Cardiac atrium fibroblast (primary cell): ENCODE results near the gene ANO8. TPM values are rescaled to one million over a fixed set of nuclear protein-coding genes. Genes with fewer than 3 reads are reported as not detected.

ENCODE experiments used
- total RNA-seq: library from RNA; depleted of rRNA; stranded (reverse); fragments of >200 nt; gene quantifications from 2 replicates; pipeline ENCODE4 v1.2.3, GENCODE V29; 2015

Gene ANO8
- 0.97 and 2.5 TPM in 2 replicates for total RNA-seq

GRCh38 chr19:17334414-17335409 is at the start of gene ANO8:
Gene ANO8 (minus strand): TSS chr19:17334855. CDS start chr19:17334670, 185 bp downstream.

GRCh38 chr19:17376935-17377600 is 42.4 kb upstream of the ANO8 start, which contains the start of gene PLVAP:
Gene PLVAP (minus strand): TSS chr19:17377342. CDS start chr19:17377288, 54 bp downstream.

GRCh38 chr19:17336872-17337674 is 2.4 kb upstream of the ANO8 start, which contains the start of gene GTPBP3:
Gene GTPBP3 (plus strand): TSS chr19:17337553. CDS start chr19:17337612, 59 bp downstream.

GRCh38 chr19:17309198-17309964 is 25.3 kb downstream of the ANO8 start, which contains the start of gene DDA1:
Gene DDA1 (plus strand): TSS chr19:17309563. CDS start chr19:17309655, 92 bp downstream.

GRCh38 chr19:17305517-17306284 is 29.0 kb downstream of the ANO8 start, which contains the start of gene MRPL34:
Gene MRPL34 (plus strand): TSS chr19:17305872. CDS start chr19:17305893, 21 bp downstream.

GRCh38 chr19:17303167-17303939 is 31.3 kb downstream of the ANO8 start, which contains the start of gene ABHD8:
Gene ABHD8 (minus strand): TSS chr19:17303425. CDS start chr19:17301616, 1,809 bp downstream.

GRCh38 chr19:17281391-17282304 is 53.0 kb downstream of the ANO8 start, which contains the start of gene ANKLE1:
Gene ANKLE1 (plus strand): TSS chr19:17281901. CDS start chr19:17281921, 20 bp downstream.

Other genes starting within 250 kb of the ANO8 start
- 19.9 and 31.4 TPM in 2 replicates for gene USE1, start 119.5 kb downstream of the ANO8 start, total RNA-seq
- gene OCEL1, start 108.6 kb downstream of the ANO8 start, total RNA-seq = 6.2 and 6.7 TPM in 2 replicates
- gene NR2F6, start 88.9 kb downstream of the ANO8 start, total RNA-seq = 39.9 and 62.5 TPM in 2 replicates
- gene USHBP1, start 70.1 kb downstream of the ANO8 start, total RNA-seq = 0.36 and 0.81 TPM in 2 replicates
- 64.3 and 84.5 TPM in 2 replicates for gene BABAM1, start 67.4 kb downstream of the ANO8 start, total RNA-seq
- 0.49 TPM in 1 of 2 replicates, not detected in the other for gene ANKLE1, start 53.0 kb downstream of the ANO8 start, total RNA-seq
- gene ABHD8, start 31.4 kb downstream of the ANO8 start, total RNA-seq = 7.3 and 7.8 TPM in 2 replicates
- gene MRPL34, start 29.0 kb downstream of the ANO8 start, total RNA-seq = 45.9 and 70.3 TPM in 2 replicates
- 25.3 and 47.7 TPM in 2 replicates for gene DDA1, start 25.3 kb downstream of the ANO8 start, total RNA-seq
- 12.5 and 16.7 TPM in 2 replicates for gene GTPBP3, start 2.7 kb upstream of the ANO8 start, total RNA-seq
- 1.1 and 3.6 TPM in 2 replicates for gene PLVAP, start 42.5 kb upstream of the ANO8 start, total RNA-seq
- not detected in 2 replicates for gene CCDC194, start 59.3 kb upstream of the ANO8 start, total RNA-seq
- 1.6 TPM in 1 of 2 replicates, not detected in the other for gene BST2, start 70.8 kb upstream of the ANO8 start, total RNA-seq
- gene MVB12A, start 85.2 kb upstream of the ANO8 start, total RNA-seq = 92.5 and 110 TPM in 2 replicates
- not detected in 2 replicates for gene TMEM221, start 113.8 kb upstream of the ANO8 start, total RNA-seq
- not detected in 2 replicates for gene NXNL1, start 126.1 kb upstream of the ANO8 start, total RNA-seq
- 17.0 and 35.4 TPM in 2 replicates for gene SLC27A1, start 135.7 kb upstream of the ANO8 start, total RNA-seq
- 77.9 and 99.3 TPM in 2 replicates for gene PGLS, start 176.8 kb upstream of the ANO8 start, total RNA-seq
- 90.6 and 114 TPM in 2 replicates for gene COLGALT1, start 220.8 kb upstream of the ANO8 start, total RNA-seq